ENCODE measurements around the gene PAPPA.

PAPPA gene

GRCh38 chr9:116153765-116154333, at the start of gene PAPPA:
PAPPA (plus strand) TSS chr9:116153791; CDS start chr9:116154173, 382 bp downstream.
- DNase-seq (ENCODE audit: low read depth in 2 of 2), result no peak

GRCh38 chr9:116103976-116104820, 49.4 kb upstream of the PAPPA start:
- DNase-seq (ENCODE audit: low read depth in 2 of 2), result no peak

GRCh38 chr9:116112236-116112635, 41.4 kb upstream of the PAPPA start:
- no peak for DNase-seq (ENCODE audit: low read depth in 2 of 2)

- no peak for DNase-seq (ENCODE audit: low read depth in 2 of 2)
Measured at GRCh38 chr9:116115761-116116353, 37.7 kb upstream of the PAPPA start.

- DNase-seq (ENCODE audit: low read depth in 2 of 2), result no peak
Measured at GRCh38 chr9:116116393-116116792, 37.2 kb upstream of the PAPPA start.

GRCh38 chr9:116123171-116123570, 30.4 kb upstream of the PAPPA start:
- no peak for DNase-seq (ENCODE audit: low read depth in 2 of 2)

- no peak for DNase-seq (ENCODE audit: low read depth in 2 of 2)
Measured at GRCh38 chr9:116124472-116125040, 29.0 kb upstream of the PAPPA start.

- no peak for DNase-seq (ENCODE audit: low read depth in 2 of 2)
Measured at GRCh38 chr9:116133163-116133562, 20.4 kb upstream of the PAPPA start.

GRCh38 chr9:116134975-116135374, 18.6 kb upstream of the PAPPA start:
- DNase-seq (ENCODE audit: low read depth in 2 of 2), result no peak

GRCh38 chr9:116137010-116137409, 16.6 kb upstream of the PAPPA start:
- DNase-seq (ENCODE audit: low read depth in 2 of 2), result no peak

GRCh38 chr9:116137581-116137980, 16.0 kb upstream of the PAPPA start:
- no peak for DNase-seq (ENCODE audit: low read depth in 2 of 2)

- no peak for DNase-seq (ENCODE audit: low read depth in 2 of 2)
Measured at GRCh38 chr9:116141864-116142561, 11.6 kb upstream of the PAPPA start.

GRCh38 chr9:116142706-116143492, 10.7 kb upstream of the PAPPA start:
- DNase-seq (ENCODE audit: low read depth in 2 of 2), result no peak

- no peak for DNase-seq (ENCODE audit: low read depth in 2 of 2)
Measured at GRCh38 chr9:116144038-116144437, 9.6 kb upstream of the PAPPA start.

GRCh38 chr9:116144555-116144954, 9.0 kb upstream of the PAPPA start:
- DNase-seq (ENCODE audit: low read depth in 2 of 2), result no peak

- no peak for DNase-seq (ENCODE audit: low read depth in 2 of 2)
Measured at GRCh38 chr9:116145036-116145435, 8.6 kb upstream of the PAPPA start.

- DNase-seq (ENCODE audit: low read depth in 2 of 2), result no peak
Measured at GRCh38 chr9:116147821-116148220, 5.8 kb upstream of the PAPPA start.

GRCh38 chr9:116149844-116150243, 3.7 kb upstream of the PAPPA start:
- DNase-seq (ENCODE audit: low read depth in 2 of 2), result no peak

- no peak for DNase-seq (ENCODE audit: low read depth in 2 of 2)
Measured at GRCh38 chr9:116151199-116151598, 2.4 kb upstream of the PAPPA start.

GRCh38 chr9:116151966-116152381, 1.6 kb upstream of the PAPPA start:
- DNase-seq (ENCODE audit: low read depth in 2 of 2), result no peak

GRCh38 chr9:116152390-116152789, 1.2 kb upstream of the PAPPA start:
- no peak for DNase-seq (ENCODE audit: low read depth in 2 of 2)
